K562 (cell line): ENCODE measurements around the gene AHCYL1. TPM values are rescaled to one million over a fixed set of nuclear protein-coding genes. Genes with fewer than 3 reads are reported as not detected.

Source experiments
- AFF1 ChIP-seq, 2 experiments: fragments of 450-650 bp; IDR thresholded peaks; 2 replicates each; pipeline ENCODE4 v1.6.1; 2018; ENCODE audit warnings: mild to moderate bottlenecking in 2 of 2, low read depth in 1 of 2; ENCODE audit not compliant: partially characterized antibody in 2 of 2
- FOXK1 ChIP-seq: sonication (generic); formaldehyde crosslinking; IDR thresholded peaks from 2 replicates; pipeline ENCODE4 v1.8.0; 2022; ENCODE audit warnings: missing genetic modification reagents, mild to moderate bottlenecking, borderline replicate concordance
- HIVEP1 ChIP-seq: fragments of 250-450 bp; sonication (Bioruptor Pico); IDR thresholded peaks from 2 replicates; pipeline ENCODE4 v1.4.0; 2020; ENCODE audit warnings: mild to moderate bottlenecking
- POLR2A ChIP-seq: fragments of 450-650 bp; conservative IDR thresholded peaks from 2 replicates; pipeline ENCODE4 v1.6.1; 2016
- RBM39 ChIP-seq: fragments of 200-400 bp; formaldehyde crosslinking; optimal IDR thresholded peaks from 2 replicates; pipeline ENCODE3; 2018; ENCODE audit warnings: low read depth, low read length
- TBP ChIP-seq: optimal IDR thresholded peaks from 2 replicates; pipeline ENCODE3; 2011; ENCODE audit warnings: low read depth, low read length, improper control_type of control experiment
- ZNF143 ChIP-seq: sonication (generic); formaldehyde crosslinking; IDR thresholded peaks from 2 replicates; pipeline ENCODE4 v1.9.0; 2022; ENCODE audit warnings: mild to moderate bottlenecking, missing genetic modification reagents
- ZNF253 ChIP-seq: fragments of 250-450 bp; sonication (Bioruptor Pico); conservative IDR thresholded peaks from 2 replicates; pipeline ENCODE4 v1.6.1; 2021; ENCODE audit warnings: mild to moderate bottlenecking
- polyA plus RNA-seq, 8 experiments: library from polyadenylated mRNA; depleted of rRNA in 4 of 8; stranded (reverse) in 5 of 8; unstranded in 3 of 8; fragments of >200 nt; fragmentation: Nextera tagmentation in 2 of 8; fragmentation: Illumina TruSeq in 1 of 8; extraction: Ambion mirVana in 2 of 8; extraction: Trizol in 1 of 8; gene quantifications; 2 replicates each; pipeline versions ENCODE4 v1.2.1 to v1.2.3, GENCODE V29; 2011 to 2014; ENCODE audit warnings: inconsistent platforms in 1 of 8, missing spikeins in 1 of 8
- total RNA-seq, 7 experiments: library from RNA; depleted of rRNA in 6 of 7; stranded (reverse); fragments of >200 nt in 6 of 7; fragmentation: Illumina TruSeq in 2 of 7; extraction: Trizol in 2 of 7; gene quantifications; 2 replicates each; pipeline versions ENCODE4 v1.2.1 to v1.2.3, GENCODE V29; 2011 to 2021; ENCODE audit warnings: low replicate concordance in 1 of 7
- TF ChIP-seq, protein P1 (sequence below): sonication (generic); formaldehyde crosslinking; IDR thresholded peaks from 2 replicates; pipeline ENCODE4 v1.8.1; 2023; ENCODE audit warnings: mild to moderate bottlenecking, missing genetic modification reagents
- TF ChIP-seq, protein P2 (sequence below): sonication (generic); formaldehyde crosslinking; IDR thresholded peaks from 2 replicates; pipeline ENCODE4 v1.8.0; 2022; ENCODE audit warnings: mild to moderate bottlenecking, missing genetic modification reagents
- TF ChIP-seq, protein P3 (sequence below), 2 experiments: fragments of 450-650 bp in 1 of 2; sonication (generic) in 1 of 2; formaldehyde crosslinking in 1 of 2; IDR thresholded peaks; 2 replicates each; pipeline versions ENCODE4 v1.7.1 to v1.9.0; 2016 to 2022; ENCODE audit warnings: inconsistent platforms in 1 of 2, mild to moderate bottlenecking in 1 of 2, missing genetic modification reagents in 1 of 2

AHCYL1 gene
- total and polyA plus RNA-seq, 9 of the 15 experiments (the other 6 are each of a cell fraction or from before 2014, with no cell fraction given): 27.3 to 118 (median 44.5) TPM

GRCh38 chr1:110034451-110035235, 50.1 kb downstream of the AHCYL1 start, which contains the start of gene STRIP1 (continued):
- TF ChIP-seq AFF1 (IDR thresholded peaks at IDR 0.05; ENCODE audit: low read depth in 1 of 2, partially characterized antibody in 2 of 2): no peak
- peak; percentile 98 for TF ChIP-seq FOXK1 (CRISPR knock-in tag)
- TF ChIP-seq HIVEP1: no peak
- TF ChIP-seq, protein P1, sequence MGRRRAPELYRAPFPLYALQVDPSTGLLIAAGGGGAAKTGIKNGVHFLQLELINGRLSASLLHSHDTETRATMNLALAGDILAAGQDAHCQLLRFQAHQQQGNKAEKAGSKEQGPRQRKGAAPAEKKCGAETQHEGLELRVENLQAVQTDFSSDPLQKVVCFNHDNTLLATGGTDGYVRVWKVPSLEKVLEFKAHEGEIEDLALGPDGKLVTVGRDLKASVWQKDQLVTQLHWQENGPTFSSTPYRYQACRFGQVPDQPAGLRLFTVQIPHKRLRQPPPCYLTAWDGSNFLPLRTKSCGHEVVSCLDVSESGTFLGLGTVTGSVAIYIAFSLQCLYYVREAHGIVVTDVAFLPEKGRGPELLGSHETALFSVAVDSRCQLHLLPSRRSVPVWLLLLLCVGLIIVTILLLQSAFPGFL: peak; percentile 62; the same call in 1 of the 2 replicates
- TF ChIP-seq TBP: peak; percentile 75
- TF ChIP-seq, protein P2, sequence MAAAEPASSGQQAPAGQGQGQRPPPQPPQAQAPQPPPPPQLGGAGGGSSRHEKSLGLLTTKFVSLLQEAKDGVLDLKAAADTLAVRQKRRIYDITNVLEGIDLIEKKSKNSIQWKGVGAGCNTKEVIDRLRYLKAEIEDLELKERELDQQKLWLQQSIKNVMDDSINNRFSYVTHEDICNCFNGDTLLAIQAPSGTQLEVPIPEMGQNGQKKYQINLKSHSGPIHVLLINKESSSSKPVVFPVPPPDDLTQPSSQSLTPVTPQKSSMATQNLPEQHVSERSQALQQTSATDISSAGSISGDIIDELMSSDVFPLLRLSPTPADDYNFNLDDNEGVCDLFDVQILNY (CRISPR knock-in tag): no peak
- TF ChIP-seq POLR2A: peak; percentile 90
- no peak for TF ChIP-seq ZNF143 (CRISPR knock-in tag)
- no peak for TF ChIP-seq ZNF253 (CRISPR knock-in tag)
- TF ChIP-seq, protein P3, sequence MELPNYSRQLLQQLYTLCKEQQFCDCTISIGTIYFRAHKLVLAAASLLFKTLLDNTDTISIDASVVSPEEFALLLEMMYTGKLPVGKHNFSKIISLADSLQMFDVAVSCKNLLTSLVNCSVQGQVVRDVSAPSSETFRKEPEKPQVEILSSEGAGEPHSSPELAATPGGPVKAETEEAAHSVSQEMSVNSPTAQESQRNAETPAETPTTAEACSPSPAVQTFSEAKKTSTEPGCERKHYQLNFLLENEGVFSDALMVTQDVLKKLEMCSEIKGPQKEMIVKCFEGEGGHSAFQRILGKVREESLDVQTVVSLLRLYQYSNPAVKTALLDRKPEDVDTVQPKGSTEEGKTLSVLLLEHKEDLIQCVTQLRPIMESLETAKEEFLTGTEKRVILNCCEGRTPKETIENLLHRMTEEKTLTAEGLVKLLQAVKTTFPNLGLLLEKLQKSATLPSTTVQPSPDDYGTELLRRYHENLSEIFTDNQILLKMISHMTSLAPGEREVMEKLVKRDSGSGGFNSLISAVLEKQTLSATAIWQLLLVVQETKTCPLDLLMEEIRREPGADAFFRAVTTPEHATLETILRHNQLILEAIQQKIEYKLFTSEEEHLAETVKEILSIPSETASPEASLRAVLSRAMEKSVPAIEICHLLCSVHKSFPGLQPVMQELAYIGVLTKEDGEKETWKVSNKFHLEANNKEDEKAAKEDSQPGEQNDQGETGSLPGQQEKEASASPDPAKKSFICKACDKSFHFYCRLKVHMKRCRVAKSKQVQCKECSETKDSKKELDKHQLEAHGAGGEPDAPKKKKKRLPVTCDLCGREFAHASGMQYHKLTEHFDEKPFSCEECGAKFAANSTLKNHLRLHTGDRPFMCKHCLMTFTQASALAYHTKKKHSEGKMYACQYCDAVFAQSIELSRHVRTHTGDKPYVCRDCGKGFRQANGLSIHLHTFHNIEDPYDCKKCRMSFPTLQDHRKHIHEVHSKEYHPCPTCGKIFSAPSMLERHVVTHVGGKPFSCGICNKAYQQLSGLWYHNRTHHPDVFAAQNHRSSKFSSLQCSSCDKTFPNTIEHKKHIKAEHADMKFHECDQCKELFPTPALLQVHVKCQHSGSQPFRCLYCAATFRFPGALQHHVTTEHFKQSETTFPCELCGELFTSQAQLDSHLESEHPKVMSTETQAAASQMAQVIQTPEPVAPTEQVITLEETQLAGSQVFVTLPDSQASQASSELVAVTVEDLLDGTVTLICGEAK (IDR thresholded peaks at IDR 0.05): peak; percentile 85
- TF ChIP-seq, protein P3 (CRISPR knock-in tag; IDR thresholded peaks at IDR 0.05): 0 out of 2 replicates have a peak, but pooled peaks have one; percentile 25
- no peak for TF ChIP-seq RBM39
